ENCODE measurements around the gene CNIH4.
"Not testable (repeated sequence)": the region's sequence is repeated elsewhere in the genome, so short reads cannot be mapped to it uniquely, and the experiment has no call there.

CNIH4 gene

GRCh38 chr1:224333939-224334786 is 22.5 kb upstream of the CNIH4 start:
- no peak overlapping the region for H3K4me3 ChIP-seq (ENCODE audit: low read depth, low read length)
- TF ChIP-seq ZNF169 (tag by site-specific recombination; IDR thresholded peaks at IDR 0.05) (0 out of 2 replicates have a peak, but pooled peaks have one; percentile 0), ZNF24 (tag by site-specific recombination; IDR thresholded peaks at IDR 0.05) (0 out of 2 replicates have a peak, but pooled peaks have one; percentile 4), ZNF530 (tag by site-specific recombination; IDR thresholded peaks at IDR 0.05; ENCODE audit: low read depth) (no peak), ZNF350 (tag by site-specific recombination; IDR thresholded peaks at IDR 0.05) (no peak)
- CTCF ChIA-PET = interaction anchor here (0.5 to 6.7 kb wide), 53 partner anchors 8 to 1200 kb away, joined by 3 to 76 read pairs (median 4); no protein-coding TSS in a partner anchor
- no peak overlapping the region for H3K27ac ChIP-seq (ENCODE audit: extremely low read depth, low read depth, low read length)
- H3K9me3 ChIP-seq (ENCODE audit: control insufficient read depth, insufficient read depth, low read depth, low read length) = no peaks in the 10 kb centered on the region
- H3K36me3 ChIP-seq (ENCODE audit: control insufficient read depth in 2 of 2, insufficient read depth in 1 of 2, low read length in 2 of 2) = no peaks in the 10 kb centered on the region
- POLR2A ChIA-PET = interaction anchor here (0.5 to 1.1 kb wide), 2 partner anchors 100 to 190 kb away, joined by 3 read pairs; partner anchors contain the start of gene WDR26
- no peaks in the 10 kb centered on the region for H3K4me1 ChIP-seq (ENCODE audit: control insufficient read depth, insufficient read depth, low read length)

- Histone ChIP-seq H3K27ac (ENCODE audit: extremely low read depth, low read depth, low read length) (no peak overlapping the region), H3K4me3 (ENCODE audit: low read depth, low read length) (no peak overlapping the region), H3K36me3 (ENCODE audit: control insufficient read depth in 2 of 2, insufficient read depth in 1 of 2, low read length in 2 of 2) (no peaks in the 10 kb centered on the region), H3K4me1 (ENCODE audit: control insufficient read depth, insufficient read depth, low read length) (no peaks in the 10 kb centered on the region), H3K9me3 (ENCODE audit: control insufficient read depth, insufficient read depth, low read depth, low read length) (no peaks in the 10 kb centered on the region)
- CTCF ChIA-PET = interaction anchor here (0.5 kb wide), 1 partner anchor 82 kb away, joined by 5 read pairs; no protein-coding TSS in a partner anchor
- POLR2A ChIA-PET = interaction anchor here (1.7 kb wide), 1 partner anchor 8 kb away, joined by 5 read pairs; the partner anchor contains the start of gene NVL
- TF ChIP-seq ZNF140 (tag by site-specific recombination; IDR thresholded peaks at IDR 0.05) (0 out of 2 replicates have a peak, but pooled peaks have one; percentile 45), ZNF433 (tag by site-specific recombination; IDR thresholded peaks at IDR 0.05; ENCODE audit: low read depth) (no peak), ZNF10 (tag by site-specific recombination; IDR thresholded peaks at IDR 0.05) (0 out of 2 replicates have a peak, but pooled peaks have one; percentile 29), ZBTB49 (tag by site-specific recombination; IDR thresholded peaks at IDR 0.05; ENCODE audit: low read depth) (no peak), ZNF596 (tag by site-specific recombination; IDR thresholded peaks at IDR 0.05) (no peak), ZNF785 (tag by site-specific recombination; IDR thresholded peaks at IDR 0.05) (no peak), ZNF146 (tag by site-specific recombination; IDR thresholded peaks at IDR 0.05) (peak; percentile 59), ZNF114 (tag by site-specific recombination; IDR thresholded peaks at IDR 0.05) (no peak)
Observed at GRCh38 chr1:224338150-224338838, 18.4 kb upstream of the CNIH4 start.

DNA sequence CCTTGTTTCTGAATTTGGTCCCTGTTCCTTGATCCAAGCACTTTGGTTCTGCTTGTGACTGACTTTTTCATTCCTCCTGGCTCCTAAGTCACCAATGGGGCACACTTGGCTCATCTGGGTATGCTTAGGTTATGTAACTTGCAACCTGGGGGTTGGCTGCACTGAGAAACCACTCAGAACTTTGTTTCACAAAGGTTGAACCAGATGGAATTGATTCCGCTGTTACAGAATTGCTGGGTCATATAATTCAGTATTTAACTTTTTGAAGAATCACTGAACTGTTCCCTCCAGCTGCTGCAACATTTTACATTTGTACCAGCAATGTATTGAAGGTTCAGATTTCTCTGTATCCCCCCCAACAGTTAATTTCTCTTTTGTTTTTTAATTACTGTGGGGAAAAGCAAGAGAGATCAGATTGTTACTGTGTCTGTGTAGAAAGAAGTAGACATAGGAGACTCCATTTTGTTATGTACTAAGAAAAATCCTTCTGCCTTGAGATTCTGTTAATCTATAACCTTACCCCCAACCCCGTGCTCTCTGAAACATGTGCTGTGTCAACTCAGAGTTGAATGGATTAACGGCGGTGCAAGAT is 17.1 kb upstream of the CNIH4 start:
- no peaks in the 10 kb centered on the region for H3K36me3 ChIP-seq (ENCODE audit: control insufficient read depth in 2 of 2, insufficient read depth in 1 of 2, low read length in 2 of 2)
- H3K4me1 ChIP-seq (ENCODE audit: control insufficient read depth, insufficient read depth, low read length) = no peaks in the 10 kb centered on the region
- TF ChIP-seq ZNF416 (tag by site-specific recombination; IDR thresholded peaks at IDR 0.05) = no peak
- TF ChIP-seq ZBTB49 (tag by site-specific recombination; IDR thresholded peaks at IDR 0.05; ENCODE audit: low read depth) = no peak
- no peak for TF ChIP-seq ZNF324 (tag by site-specific recombination; IDR thresholded peaks at IDR 0.05)
- TF ChIP-seq ZNF202 (tag by site-specific recombination; IDR thresholded peaks at IDR 0.05; ENCODE audit: borderline replicate concordance) = no peak
- no peak for TF ChIP-seq ZFHX2 (tag by site-specific recombination; conservative IDR thresholded peaks at IDR 0.05)
- no peak for TF ChIP-seq TRIM28 (IDR thresholded peaks at IDR 0.05; ENCODE audit: borderline replicate concordance, low read length)
- no peak overlapping the region for H3K27ac ChIP-seq (ENCODE audit: extremely low read depth, low read depth, low read length)
- POLR2A ChIA-PET = interaction anchor here (1.7 kb wide), 1 partner anchor 9 kb away, joined by 5 read pairs; the partner anchor contains the start of gene NVL
- no peaks in the 10 kb centered on the region for H3K9me3 ChIP-seq (ENCODE audit: control insufficient read depth, insufficient read depth, low read depth, low read length)
- CTCF ChIA-PET = no interaction called here
- H3K4me3 ChIP-seq (ENCODE audit: low read depth, low read length) = no peak overlapping the region

GRCh38 chr1:224340453-224341384 is 16.0 kb upstream of the CNIH4 start:
- H3K4me3 ChIP-seq (ENCODE audit: low read depth, low read length) = peak overlapping the region; percentile 48
- H3K4me1 ChIP-seq (ENCODE audit: control insufficient read depth, insufficient read depth, low read length); H3K36me3 ChIP-seq (ENCODE audit: control insufficient read depth in 2 of 2, insufficient read depth in 1 of 2, low read length in 2 of 2); H3K27ac ChIP-seq (ENCODE audit: extremely low read depth, low read depth, low read length); H3K9me3 ChIP-seq (ENCODE audit: control insufficient read depth, insufficient read depth, low read depth, low read length): not testable (repeated sequence)
- CTCF ChIA-PET = interaction anchor here (0.7 to 1.0 kb wide), 2 partner anchors 8 to 582 kb away, joined by 3 read pairs; no protein-coding TSS in a partner anchor
- POLR2A ChIA-PET = interaction anchor here (0.6 kb wide), 1 partner anchor 22 kb away, joined by 3 read pairs; no protein-coding TSS in a partner anchor

Data from HEK293 (cell line).